Measurements from ENCODE around the gene ETV7.
"Not testable (repeated sequence)": the region's sequence is repeated elsewhere in the genome, so short reads cannot be mapped to it uniquely, and the experiment has no call there.

The ETV7 gene

DNA sequence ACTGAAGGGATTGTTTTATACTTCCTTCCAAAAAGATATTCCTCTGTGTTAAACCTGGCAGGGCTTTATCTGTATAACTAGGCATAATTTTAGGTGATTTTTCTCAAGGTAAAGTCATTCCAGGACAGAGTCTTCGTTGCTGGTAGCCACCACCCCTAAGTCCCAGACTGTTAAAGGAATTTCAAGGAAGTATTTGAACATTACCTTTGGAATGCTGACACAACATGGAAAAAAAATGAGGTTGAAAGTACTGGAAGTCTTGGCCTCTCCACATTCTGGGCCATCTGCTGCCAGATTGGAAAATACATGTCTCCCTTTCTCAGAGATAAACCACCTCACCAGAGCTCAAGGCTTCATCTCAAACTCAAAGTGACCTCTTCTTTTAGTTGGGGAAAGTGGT is 27.0 kb upstream of the ETV7 start:
- Histone ChIP-seq H3K4me3 (ENCODE audit: low read length) (no peak overlapping the region), H3K4me1 (ENCODE audit: insufficient read depth, low read length) (no peaks in the 10 kb centered on the region), H3K27ac (ENCODE audit: low read length) (no peak overlapping the region), H3K9me3 (ENCODE audit: insufficient read depth, low read depth, low read length) (no peaks in the 10 kb centered on the region; the same call in 1 of the 2 replicates), H3K9ac (ENCODE audit: low read depth, low read length) (no peak overlapping the region), H3K27me3 (ENCODE audit: insufficient read depth, low read length) (no peaks in the 10 kb centered on the region), H3K36me3 (ENCODE audit: insufficient read depth, low read depth, low read length) (no peaks in the 10 kb centered on the region)

DNA sequence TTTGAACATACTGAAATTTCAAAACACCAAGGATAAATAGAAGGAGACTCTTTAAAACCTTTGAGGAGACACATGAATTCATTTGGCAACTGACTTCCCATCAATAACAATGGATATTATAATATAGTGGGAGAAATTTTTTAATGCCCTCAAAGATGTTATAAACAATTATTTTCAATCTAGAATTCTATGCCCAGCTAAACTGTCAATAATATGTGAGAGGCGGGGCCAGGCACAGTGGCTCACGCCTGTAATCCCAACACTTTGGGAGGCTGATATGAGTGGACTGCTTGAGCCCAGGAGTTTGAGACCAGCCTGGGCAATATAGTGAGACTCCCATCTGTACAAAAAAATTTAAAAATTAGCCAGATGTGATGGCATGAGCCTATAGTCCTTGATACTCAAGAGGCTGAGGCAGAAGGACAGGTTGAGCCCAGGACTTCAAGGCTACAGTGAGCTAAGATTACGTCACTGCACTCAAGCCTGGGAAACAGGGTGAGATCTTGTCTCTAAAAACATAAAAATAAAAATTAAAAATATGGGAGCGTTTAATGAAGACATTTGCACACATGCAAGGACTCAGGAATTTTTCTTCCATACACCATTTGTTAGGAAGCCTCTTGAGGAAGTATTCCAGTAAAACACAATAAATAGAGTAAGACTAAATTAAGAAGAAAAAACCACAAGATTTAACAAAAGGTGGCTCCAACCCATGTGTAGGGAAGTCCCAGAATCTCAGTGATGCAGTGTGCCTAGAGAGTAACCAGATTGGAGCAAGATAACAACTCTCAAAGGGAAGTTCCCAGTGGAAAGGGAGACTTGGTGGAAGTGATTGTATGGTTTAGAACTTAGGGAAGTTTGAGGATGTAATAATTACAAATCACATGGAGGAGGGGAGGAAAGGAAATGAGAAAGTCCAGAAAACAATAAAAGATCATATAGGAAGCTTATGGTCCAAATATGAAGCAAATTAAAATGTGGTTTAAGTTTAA is 26.3 kb upstream of the ETV7 start:
- H3K4me1 ChIP-seq (ENCODE audit: insufficient read depth, low read length) = no peaks in the 10 kb centered on the region
- H3K27ac ChIP-seq (ENCODE audit: low read length) = no peak overlapping the region
- H3K36me3 ChIP-seq (ENCODE audit: insufficient read depth, low read depth, low read length) = no peaks in the 10 kb centered on the region
- H3K9me3 ChIP-seq (ENCODE audit: insufficient read depth, low read depth, low read length) = no peaks in the 10 kb centered on the region; the same call in 1 of the 2 replicates
- H3K27me3 ChIP-seq (ENCODE audit: insufficient read depth, low read length) = no peaks in the 10 kb centered on the region
- H3K4me3 ChIP-seq (ENCODE audit: low read length) = no peak overlapping the region
- no peak overlapping the region for H3K9ac ChIP-seq (ENCODE audit: low read depth, low read length)

DNA sequence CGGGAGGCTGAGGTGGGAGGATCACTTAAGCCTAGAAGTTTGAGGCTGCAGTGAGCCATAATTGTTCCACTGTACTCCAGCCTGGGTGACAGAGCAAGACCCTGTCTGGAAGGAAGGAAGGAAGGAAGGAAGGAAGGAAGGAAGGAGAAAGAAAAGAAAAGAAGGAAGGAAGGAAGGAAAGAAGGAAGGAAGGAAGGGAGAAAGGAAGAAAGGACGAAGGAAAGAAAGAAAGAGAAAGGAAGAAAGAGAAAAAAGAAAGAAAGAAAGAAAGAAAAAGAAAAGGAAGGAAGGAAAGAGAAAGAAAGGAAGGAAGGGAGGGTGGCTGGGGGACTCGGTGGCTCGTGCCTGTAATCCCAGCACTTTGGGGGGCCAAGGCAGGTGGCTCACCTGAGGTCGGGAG is 22.2 kb upstream of the ETV7 start:
- H3K9ac ChIP-seq (ENCODE audit: low read depth, low read length); H3K4me3 ChIP-seq (ENCODE audit: low read length); H3K27me3 ChIP-seq (ENCODE audit: insufficient read depth, low read length); H3K27ac ChIP-seq (ENCODE audit: low read length); H3K4me1 ChIP-seq (ENCODE audit: insufficient read depth, low read length); H3K36me3 ChIP-seq (ENCODE audit: insufficient read depth, low read depth, low read length); H3K9me3 ChIP-seq (ENCODE audit: insufficient read depth, low read depth, low read length): not testable (repeated sequence)

DNA sequence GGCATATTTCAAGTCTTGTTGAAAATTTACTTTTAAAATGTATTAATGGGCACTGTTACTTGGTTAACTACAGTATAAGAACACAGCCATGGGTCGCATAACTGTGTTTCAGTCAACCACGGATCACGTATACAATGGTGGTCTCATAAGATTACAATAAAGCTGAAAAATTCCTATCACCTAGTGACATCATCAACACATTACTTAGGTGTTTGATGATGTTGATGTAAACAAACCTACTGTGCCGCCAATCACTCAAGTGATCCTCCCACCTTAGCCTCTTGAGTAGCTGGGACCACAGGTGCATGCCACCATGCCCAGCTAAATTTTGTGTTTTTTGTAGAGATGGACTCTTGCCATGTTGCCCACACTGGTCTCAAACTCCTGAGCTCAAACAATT is 16.7 kb upstream of the ETV7 start:
- no peak overlapping the region for H3K9ac ChIP-seq (ENCODE audit: low read depth, low read length)
- H3K4me3 ChIP-seq (ENCODE audit: low read length) = no peak overlapping the region
- no peak overlapping the region for H3K27ac ChIP-seq (ENCODE audit: low read length)
- no peaks in the 10 kb centered on the region for H3K36me3 ChIP-seq (ENCODE audit: insufficient read depth, low read depth, low read length)
- no peaks in the 10 kb centered on the region for H3K9me3 ChIP-seq (ENCODE audit: insufficient read depth, low read depth, low read length)
- H3K4me1 ChIP-seq (ENCODE audit: insufficient read depth, low read length) = no peaks in the 10 kb centered on the region
- H3K27me3 ChIP-seq (ENCODE audit: insufficient read depth, low read length) = no peaks in the 10 kb centered on the region

DNA sequence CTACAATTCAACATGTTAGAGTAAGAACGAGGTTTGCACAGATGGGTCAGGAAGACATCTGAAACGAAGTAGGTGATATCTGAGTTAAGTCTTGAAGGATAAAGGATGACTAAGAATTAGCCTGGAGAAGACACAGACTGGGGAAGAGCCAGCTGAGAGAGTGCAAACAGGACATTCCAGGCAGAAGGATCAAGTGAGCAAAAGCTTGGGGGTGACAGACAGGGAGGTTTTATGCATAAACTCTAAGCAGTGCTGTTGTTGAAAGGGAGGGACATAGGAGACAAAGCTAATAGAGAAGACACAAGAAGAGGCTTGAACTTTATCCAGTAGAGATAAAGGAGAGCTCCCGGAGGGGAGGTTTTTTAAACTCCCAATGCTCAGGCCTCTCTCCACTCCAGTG is 15.0 kb upstream of the ETV7 start:
- Histone ChIP-seq H3K27ac (ENCODE audit: low read length) (no peak overlapping the region), H3K9me3 (ENCODE audit: insufficient read depth, low read depth, low read length) (no peaks in the 10 kb centered on the region), H3K36me3 (ENCODE audit: insufficient read depth, low read depth, low read length) (no peaks in the 10 kb centered on the region), H3K4me3 (ENCODE audit: low read length) (no peak overlapping the region), H3K4me1 (ENCODE audit: insufficient read depth, low read length) (no peaks in the 10 kb centered on the region), H3K27me3 (ENCODE audit: insufficient read depth, low read length) (no peaks in the 10 kb centered on the region), H3K9ac (ENCODE audit: low read depth, low read length) (no peak overlapping the region)

DNA sequence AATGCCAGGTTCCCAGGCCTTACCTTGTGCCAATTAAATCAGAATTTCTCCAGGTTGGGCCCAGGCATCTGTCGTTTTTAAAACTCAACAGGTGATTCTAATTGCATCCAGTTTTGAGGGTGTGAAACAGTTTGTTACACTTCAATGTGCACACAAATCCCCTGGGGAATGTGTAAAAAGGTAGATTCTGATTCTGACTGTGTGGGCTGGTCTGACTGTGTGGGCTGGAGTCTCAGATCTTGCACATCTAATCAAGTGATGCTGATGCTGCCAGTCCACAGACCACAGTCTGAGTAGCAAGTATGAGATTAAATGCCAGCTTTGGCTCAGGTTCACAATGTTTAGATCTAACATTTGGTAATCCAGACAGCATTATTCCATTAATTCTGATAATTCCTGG is 12.5 kb upstream of the ETV7 start:
- Histone ChIP-seq H3K4me3 (ENCODE audit: low read length) (no peak overlapping the region), H3K27me3 (ENCODE audit: insufficient read depth, low read length) (no peaks in the 10 kb centered on the region), H3K9ac (ENCODE audit: low read depth, low read length) (no peak overlapping the region), H3K36me3 (ENCODE audit: insufficient read depth, low read depth, low read length) (no peaks in the 10 kb centered on the region), H3K27ac (ENCODE audit: low read length) (no peak overlapping the region), H3K9me3 (ENCODE audit: insufficient read depth, low read depth, low read length) (no peaks in the 10 kb centered on the region), H3K4me1 (ENCODE audit: insufficient read depth, low read length) (no peaks in the 10 kb centered on the region)

DNA sequence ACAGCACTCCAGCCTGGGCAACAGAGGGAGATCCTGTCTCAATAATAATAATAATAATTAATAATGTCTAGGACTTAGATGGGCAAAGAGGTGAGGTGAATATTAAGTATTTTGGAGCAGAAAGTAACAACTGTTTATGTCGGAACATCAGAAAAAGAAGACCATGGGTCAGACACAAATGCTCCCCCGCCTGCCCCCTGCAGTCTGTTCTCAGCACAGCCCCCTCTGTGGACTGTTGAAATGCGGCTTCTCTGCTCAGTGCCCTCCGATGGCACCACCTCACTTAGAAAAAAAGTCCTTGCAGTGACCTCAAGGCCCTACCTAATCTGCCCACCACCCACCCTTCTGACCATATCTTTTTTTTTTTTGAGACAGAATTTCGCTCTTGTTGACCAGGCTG is 5.2 kb upstream of the ETV7 start:
- H3K9me3 ChIP-seq (ENCODE audit: insufficient read depth, low read depth, low read length) = no peaks in the 10 kb centered on the region

DNA sequence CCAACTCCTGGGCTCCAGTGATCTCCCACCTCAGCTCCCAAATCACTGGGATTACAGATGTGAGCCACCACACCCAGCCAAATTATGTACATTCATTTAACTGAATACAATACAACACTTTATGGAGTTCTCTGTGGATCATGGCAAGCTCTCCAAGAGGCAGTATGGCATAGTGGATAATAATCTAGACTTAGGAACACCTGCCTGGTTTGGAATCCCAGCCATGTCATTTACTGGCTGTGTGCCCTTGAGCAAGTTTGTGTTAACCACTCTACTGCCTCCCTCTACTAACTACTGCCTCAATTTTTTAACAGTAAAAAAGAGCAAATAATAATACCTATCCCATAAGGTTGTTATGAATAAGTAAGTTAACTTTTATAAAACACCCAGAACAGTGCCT is 1.9 kb upstream of the ETV7 start:
- no peak overlapping the region for H3K9ac ChIP-seq (ENCODE audit: low read depth, low read length)
- H3K27ac ChIP-seq (ENCODE audit: low read length) = no peak overlapping the region
- no peaks in the 10 kb centered on the region for H3K9me3 ChIP-seq (ENCODE audit: insufficient read depth, low read depth, low read length)
- H3K36me3 ChIP-seq (ENCODE audit: insufficient read depth, low read depth, low read length) = no peaks in the 10 kb centered on the region
- no peaks in the 10 kb centered on the region; the same call in 1 of the 2 replicates for H3K4me1 ChIP-seq (ENCODE audit: insufficient read depth, low read length)
- peaks cover 59% of the 10 kb centered on the region for H3K27me3 ChIP-seq (ENCODE audit: insufficient read depth, low read length)
- H3K4me3 ChIP-seq (ENCODE audit: low read length) = no peak overlapping the region

More for the DNA sequence above, 5.2 kb upstream of the ETV7 start:
- H3K36me3 ChIP-seq (ENCODE audit: insufficient read depth, low read depth, low read length) = no peaks in the 10 kb centered on the region
- peaks cover 33% of the 10 kb centered on the region for H3K27me3 ChIP-seq (ENCODE audit: insufficient read depth, low read length)
- no peak overlapping the region for H3K4me3 ChIP-seq (ENCODE audit: low read length)
- H3K9ac ChIP-seq (ENCODE audit: low read depth, low read length) = no peak overlapping the region
- no peak overlapping the region for H3K27ac ChIP-seq (ENCODE audit: low read length)
- H3K4me1 ChIP-seq (ENCODE audit: insufficient read depth, low read length) = no peaks in the 10 kb centered on the region

DNA sequence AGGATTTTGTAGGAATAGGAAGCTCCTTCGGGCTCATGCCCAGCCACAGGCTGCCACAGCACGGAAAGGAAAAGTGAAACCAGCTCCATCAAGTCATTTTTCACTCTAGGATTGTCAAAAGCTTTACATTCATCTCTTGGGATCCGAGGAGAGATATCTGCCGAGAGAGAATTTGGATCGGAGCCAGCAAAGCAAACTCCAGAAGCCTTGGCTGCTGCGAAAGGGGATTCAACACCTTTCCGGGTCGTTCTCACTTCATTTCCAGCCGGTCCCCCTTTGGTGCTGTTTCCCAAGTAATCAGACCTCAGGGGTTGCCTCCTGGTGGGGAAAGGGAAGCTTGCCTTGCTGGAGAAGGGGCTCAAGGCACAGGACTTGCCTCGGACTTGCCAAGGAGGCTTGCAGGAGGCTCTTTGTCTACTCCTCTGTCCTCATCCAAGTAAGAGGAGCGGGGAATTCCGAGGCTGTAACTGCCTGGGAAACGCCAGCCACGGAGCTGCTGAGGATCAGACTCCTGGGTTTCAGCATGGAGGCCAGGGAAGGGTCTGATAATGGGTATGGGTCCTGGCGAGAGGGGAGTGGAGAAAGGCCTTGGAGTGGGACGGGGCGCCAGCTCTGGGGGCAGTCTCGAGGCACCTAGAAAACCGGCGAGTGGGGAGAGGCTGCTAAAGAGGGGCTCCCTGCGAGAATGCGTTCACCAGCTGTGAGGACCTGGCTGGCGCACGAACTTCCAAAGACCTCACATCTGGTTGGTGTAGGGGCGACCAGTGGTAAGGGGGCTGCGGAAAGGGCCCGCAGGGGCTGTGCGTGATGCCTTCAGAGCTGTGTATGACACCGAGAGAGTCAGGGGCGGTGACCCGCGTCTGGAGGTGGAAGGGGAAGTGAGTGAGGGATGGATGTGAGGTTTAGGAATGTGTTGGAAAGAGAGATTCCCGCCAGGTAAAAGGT is 702 bp downstream of the ETV7 start:
- H3K36me3 ChIP-seq (ENCODE audit: insufficient read depth, low read depth, low read length) = no peaks in the 10 kb centered on the region
- H3K27ac ChIP-seq (ENCODE audit: low read length) = no peak overlapping the region
- H3K27me3 ChIP-seq (ENCODE audit: insufficient read depth, low read length) = peaks cover 63% of the 10 kb centered on the region
- no peaks in the 10 kb centered on the region for H3K9me3 ChIP-seq (ENCODE audit: insufficient read depth, low read depth, low read length)
- peak overlapping the region; percentile 74; the same call in 1 of the 2 replicates for H3K9ac ChIP-seq (ENCODE audit: low read depth, low read length)
- H3K4me3 ChIP-seq (ENCODE audit: low read length) = peak overlapping the region; percentile 75
- H3K4me1 ChIP-seq (ENCODE audit: insufficient read depth, low read length) = no peaks in the 10 kb centered on the region; the same call in 1 of the 2 replicates

DNA sequence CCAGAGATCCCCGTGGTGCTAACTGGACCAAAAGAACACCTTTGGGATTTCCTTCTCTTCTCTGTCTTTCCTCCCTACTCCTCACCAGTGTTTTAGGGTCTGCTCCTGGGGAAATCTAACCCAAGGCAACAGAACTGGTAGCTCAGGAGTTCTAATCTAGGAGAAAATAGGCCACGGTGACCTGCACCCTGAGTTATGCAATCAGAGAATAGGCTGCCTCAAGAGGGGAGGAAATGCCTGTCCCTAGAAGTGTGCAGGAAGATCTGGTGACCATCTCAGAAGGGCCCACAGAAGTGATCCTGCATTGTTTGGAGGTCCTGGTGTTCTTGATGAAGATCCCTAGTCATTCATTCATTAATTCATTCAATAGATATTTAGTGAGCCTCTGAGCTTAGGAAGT is 3.4 kb downstream of the ETV7 start:
- Histone ChIP-seq H3K4me3 (ENCODE audit: low read length) (no peak overlapping the region), H3K4me1 (ENCODE audit: insufficient read depth, low read length) (no peaks in the 10 kb centered on the region; the same call in 1 of the 2 replicates), H3K27ac (ENCODE audit: low read length) (no peak overlapping the region), H3K9ac (ENCODE audit: low read depth, low read length) (no peak overlapping the region), H3K36me3 (ENCODE audit: insufficient read depth, low read depth, low read length) (no peaks in the 10 kb centered on the region), H3K27me3 (ENCODE audit: insufficient read depth, low read length) (peaks cover 46% of the 10 kb centered on the region), H3K9me3 (ENCODE audit: insufficient read depth, low read depth, low read length) (no peaks in the 10 kb centered on the region)

DNA sequence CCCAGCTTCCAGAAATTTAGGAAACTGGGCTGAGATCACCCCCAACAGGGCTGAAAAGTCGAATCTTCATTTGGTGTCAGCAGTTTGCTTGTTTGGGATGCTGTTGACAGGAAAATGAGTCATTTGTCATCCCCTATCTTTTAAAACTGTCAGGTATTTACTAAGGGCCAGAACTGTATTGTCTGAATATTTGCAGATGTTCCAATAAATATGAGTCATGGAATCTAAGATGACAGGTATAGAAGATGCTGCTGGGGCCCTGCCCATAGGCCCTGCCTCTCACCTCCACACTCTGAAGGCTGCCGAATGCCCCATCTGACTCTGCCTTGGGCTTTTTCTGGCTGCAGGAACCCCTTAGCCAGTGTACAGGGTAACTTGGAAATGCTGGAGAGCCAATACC is 3.9 kb downstream of the ETV7 start:
- Histone ChIP-seq H3K27me3 (ENCODE audit: insufficient read depth, low read length) (peaks cover 41% of the 10 kb centered on the region), H3K27ac (ENCODE audit: low read length) (no peak overlapping the region), H3K9ac (ENCODE audit: low read depth, low read length) (no peak overlapping the region), H3K36me3 (ENCODE audit: insufficient read depth, low read depth, low read length) (no peaks in the 10 kb centered on the region), H3K4me3 (ENCODE audit: low read length) (no peak overlapping the region), H3K9me3 (ENCODE audit: insufficient read depth, low read depth, low read length) (no peaks in the 10 kb centered on the region), H3K4me1 (ENCODE audit: insufficient read depth, low read length) (no peaks in the 10 kb centered on the region; the same call in 1 of the 2 replicates)
